ENCODE measurements around the gene UXS1.

- TF ChIP-seq L3MBTL2 (conservative IDR thresholded peaks at IDR 0.05): no peak
- TF ChIP-seq TARDBP (IDR thresholded peaks at IDR 0.05): no peak
- TF ChIP-seq NFRKB (IDR thresholded peaks at IDR 0.05): no peak
- no peak for TF ChIP-seq FOXK2 (IDR thresholded peaks at IDR 0.05)
- TF ChIP-seq ZNF384 (IDR thresholded peaks at IDR 0.05): no peak
- TF ChIP-seq HDGF (IDR thresholded peaks at IDR 0.05; ENCODE audit: borderline replicate concordance): no peak
- no peak for TF ChIP-seq SP1 (IDR thresholded peaks at IDR 0.05)
- TF ChIP-seq BHLHE40 (IDR thresholded peaks at IDR 0.05; ENCODE audit: borderline replicate concordance): no peak
- no peak for TF ChIP-seq ARNT (IDR thresholded peaks at IDR 0.05)
- TF ChIP-seq ELF4 (IDR thresholded peaks at IDR 0.05): no peak
Measured at GRCh38 chr2:106108351-106108750, 85.8 kb downstream of the UXS1 start.

Measured in HEK293T (cell line).